ENCODE measurements around the gene SDHC.
"Not testable (repeated sequence)": the region's sequence is repeated elsewhere in the genome, so short reads cannot be mapped to it uniquely, and the experiment has no call there.

SDHC gene

DNA sequence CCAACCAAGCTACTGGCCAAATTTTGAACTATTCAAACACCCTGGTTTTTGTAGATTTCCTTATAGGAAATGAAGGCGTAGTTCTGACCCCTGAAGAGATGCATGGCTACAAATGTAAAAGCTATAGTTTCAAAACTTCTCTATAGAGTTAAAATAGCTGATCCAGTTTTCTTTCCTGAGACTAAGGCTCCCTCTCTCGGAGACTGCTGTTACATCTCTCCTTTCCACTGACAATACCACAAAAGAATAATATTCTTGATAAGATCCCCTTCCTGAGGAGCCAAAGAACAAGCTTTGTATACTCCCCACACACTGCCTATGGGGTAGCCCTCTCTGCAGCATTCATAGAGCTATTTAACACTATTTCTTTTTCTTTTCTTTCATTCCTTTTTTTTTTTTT lies 60.2 kb downstream of the SDHC start:
- H3K27ac ChIP-seq: no peak overlapping the region
- no peak overlapping the region for H3K4me3 ChIP-seq

DNA sequence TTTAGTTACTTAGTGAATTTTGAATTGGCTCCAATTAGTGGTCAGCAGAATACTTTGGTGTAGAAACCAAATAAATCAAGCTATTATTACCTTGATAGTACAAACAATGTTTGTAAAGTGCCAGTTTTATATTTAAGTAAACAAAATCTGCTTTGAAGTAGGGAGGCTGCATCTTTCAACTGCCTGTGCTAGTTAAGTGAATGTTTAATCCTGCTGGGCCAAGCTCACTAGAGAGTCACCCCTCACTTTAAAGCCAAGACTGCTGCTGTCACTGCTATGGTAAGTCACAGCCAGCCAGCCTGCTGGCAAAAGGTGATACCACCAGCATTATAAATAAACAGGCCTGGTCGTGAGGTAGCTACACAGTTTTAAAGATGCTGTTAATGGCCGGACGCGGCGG lies 63.8 kb downstream of the SDHC start:
- no peaks in the 10 kb centered on the region for H3K27me3 ChIP-seq
- H3K9ac ChIP-seq: no peak overlapping the region
- no peak overlapping the region for H3K4me2 ChIP-seq
- no peak overlapping the region for H3K4me3 ChIP-seq
- H3K36me3 ChIP-seq: no peaks in the 10 kb centered on the region
- H4K20me1 ChIP-seq: no peaks in the 10 kb centered on the region
- H3K27ac ChIP-seq: no peak overlapping the region
- no peaks in the 10 kb centered on the region for H3K9me3 ChIP-seq
- peaks cover 20% of the 10 kb centered on the region for H3K4me1 ChIP-seq
- no peak for TF ChIP-seq Cebpa-rat (IDR thresholded peaks at IDR 0.05)

More for the DNA sequence above, 60.2 kb downstream of the SDHC start:
- no peak for TF ChIP-seq Cebpa-rat (IDR thresholded peaks at IDR 0.05)
- H3K9me3 ChIP-seq: no peaks in the 10 kb centered on the region
- H3K4me2 ChIP-seq: no peak overlapping the region
- H3K27me3 ChIP-seq: no peaks in the 10 kb centered on the region
- no peaks in the 10 kb centered on the region for H4K20me1 ChIP-seq
- no peaks in the 10 kb centered on the region for H3K36me3 ChIP-seq
- peaks cover 6% of the 10 kb centered on the region; the same call in 1 of the 2 replicates for H3K4me1 ChIP-seq
- H3K9ac ChIP-seq: no peak overlapping the region

DNA sequence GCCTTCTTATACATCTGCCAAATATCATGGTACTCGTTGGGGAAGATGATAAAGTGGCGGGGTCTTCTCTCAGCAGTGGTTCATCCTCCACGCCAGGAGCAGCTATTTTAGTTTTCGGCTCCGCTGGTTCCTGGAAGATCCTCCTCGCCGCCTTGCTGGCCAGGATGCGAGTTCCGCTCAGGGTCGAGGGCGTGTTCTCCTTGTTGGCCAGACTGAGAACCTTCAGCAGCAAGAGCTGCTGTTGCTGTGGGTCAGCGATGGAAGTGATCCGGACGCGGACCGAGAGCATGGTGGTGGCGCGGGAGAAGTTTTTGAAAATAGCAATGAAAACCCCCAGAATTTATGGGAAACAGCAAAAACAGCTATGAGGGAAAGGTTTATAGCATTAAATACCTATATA lies 64.9 kb downstream of the SDHC start:
- H4K20me1 ChIP-seq: no peaks in the 10 kb centered on the region
- no peaks in the 10 kb centered on the region for H3K9me3 ChIP-seq
- no peaks in the 10 kb centered on the region for H3K27me3 ChIP-seq
- H3K4me1 ChIP-seq: peaks cover 16% of the 10 kb centered on the region
- H3K36me3 ChIP-seq: no peaks in the 10 kb centered on the region
- TF ChIP-seq Cebpa-rat (IDR thresholded peaks at IDR 0.05): no peak
- no peak overlapping the region for H3K27ac ChIP-seq
- H3K4me2 ChIP-seq: no peak overlapping the region
- H3K9ac ChIP-seq: no peak overlapping the region
- no peak overlapping the region for H3K4me3 ChIP-seq

DNA sequence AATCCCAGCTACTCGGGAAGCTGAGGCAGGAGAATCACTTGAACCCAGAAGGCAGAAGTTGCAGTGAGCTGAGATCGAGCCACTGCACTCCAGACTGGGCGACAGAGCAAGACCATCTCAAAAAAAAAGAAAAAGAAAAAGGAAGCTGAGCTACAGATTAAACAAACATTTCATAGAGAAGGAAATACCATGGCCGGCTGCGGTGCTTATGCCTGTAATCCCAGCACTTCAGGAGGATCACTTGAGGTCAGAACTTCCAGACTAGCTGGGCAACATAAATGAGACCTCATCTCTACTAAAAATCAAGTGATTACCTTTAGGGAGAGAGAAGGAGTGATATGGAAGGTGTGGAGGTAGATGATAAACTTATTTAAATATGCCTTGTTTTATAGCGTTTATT lies 67.5 kb downstream of the SDHC start:
- no peak overlapping the region for H3K4me2 ChIP-seq
- H3K9me3 ChIP-seq: no peaks in the 10 kb centered on the region
- no peak for TF ChIP-seq Cebpa-rat (IDR thresholded peaks at IDR 0.05)
- H3K4me1 ChIP-seq: peaks cover 14% of the 10 kb centered on the region
- no peak overlapping the region for H3K9ac ChIP-seq
- H4K20me1 ChIP-seq: no peaks in the 10 kb centered on the region
- no peaks in the 10 kb centered on the region for H3K36me3 ChIP-seq
- H3K27ac ChIP-seq: no peak overlapping the region
- H3K27me3 ChIP-seq: no peaks in the 10 kb centered on the region
- no peak overlapping the region for H3K4me3 ChIP-seq

DNA sequence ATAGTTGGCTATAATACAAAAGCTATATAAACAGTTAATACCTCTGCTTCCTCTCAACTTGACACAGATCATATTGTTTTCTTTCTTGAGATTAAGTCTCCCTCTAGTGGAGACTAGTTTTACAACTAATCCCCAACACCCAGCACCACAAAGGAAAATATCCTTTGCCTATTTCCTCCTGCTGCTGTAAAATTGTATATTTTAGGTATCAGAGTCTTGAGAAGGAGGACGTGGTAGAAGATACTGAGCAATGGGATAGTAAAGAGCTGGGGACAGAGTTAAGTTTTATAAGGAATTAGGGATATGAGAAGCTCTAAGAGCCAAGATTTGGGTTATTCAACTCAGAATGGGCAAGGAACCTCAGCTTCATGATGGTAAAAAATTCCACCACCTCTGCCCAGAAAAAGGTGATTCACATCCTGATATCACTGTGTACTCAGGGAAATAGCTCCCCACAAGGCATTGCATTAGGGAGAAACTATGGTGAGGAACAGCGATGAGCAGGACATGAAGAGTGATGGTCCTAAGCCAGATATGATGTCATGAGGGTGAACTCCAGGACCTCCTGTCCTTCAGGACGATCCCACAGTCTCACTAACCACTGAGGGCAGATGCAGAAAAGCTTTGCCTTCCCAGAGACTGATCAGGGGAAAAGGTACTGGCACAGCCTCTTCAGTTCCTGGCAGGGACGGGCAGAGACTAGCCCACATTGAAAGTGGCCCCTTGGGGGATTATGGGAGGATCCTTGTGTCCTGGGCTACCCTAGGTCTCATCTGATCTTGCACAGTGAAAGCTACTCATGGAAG lies 68.2 kb downstream of the SDHC start:
- H3K4me1 ChIP-seq: peaks cover 14% of the 10 kb centered on the region
- no peaks in the 10 kb centered on the region for H3K27me3 ChIP-seq
- no peak overlapping the region for H3K9ac ChIP-seq
- no peak for TF ChIP-seq Cebpa-rat (IDR thresholded peaks at IDR 0.05)
- H3K9me3 ChIP-seq: no peaks in the 10 kb centered on the region
- no peak overlapping the region for H3K4me2 ChIP-seq
- H4K20me1 ChIP-seq: no peaks in the 10 kb centered on the region
- H3K36me3 ChIP-seq: no peaks in the 10 kb centered on the region
- no peak overlapping the region for H3K27ac ChIP-seq
- H3K4me3 ChIP-seq: no peak overlapping the region

DNA sequence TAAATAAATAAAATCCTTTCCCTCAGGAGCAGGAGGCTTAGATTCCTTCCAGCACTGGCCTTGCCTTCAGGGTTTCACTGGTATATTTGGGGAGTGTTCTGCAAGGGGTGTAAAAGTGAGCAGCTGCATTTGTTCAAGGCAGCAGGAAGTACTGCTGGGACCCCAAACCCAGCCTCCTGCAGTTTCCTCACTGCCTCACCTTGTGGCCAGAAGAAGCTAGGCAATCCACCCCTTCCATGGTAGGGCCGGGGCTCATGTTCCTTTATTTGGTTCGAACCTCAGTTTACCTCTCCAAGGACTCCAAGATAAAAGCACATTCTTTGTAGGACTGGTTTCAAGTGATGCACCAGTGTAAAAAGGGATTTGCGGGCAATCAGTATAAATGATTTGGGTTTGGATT lies 74.5 kb downstream of the SDHC start:
- Histone ChIP-seq H4K20me1 (no peaks in the 10 kb centered on the region), H3K4me3 (no peak overlapping the region), H3K27ac (no peak overlapping the region), H3K4me2 (no peak overlapping the region), H3K27me3 (no peaks in the 10 kb centered on the region), H3K9me3 (no peaks in the 10 kb centered on the region), H3K36me3 (no peaks in the 10 kb centered on the region), H3K4me1 (peaks cover 17% of the 10 kb centered on the region), H3K9ac (no peak overlapping the region)
- no peak for TF ChIP-seq Cebpa-rat (IDR thresholded peaks at IDR 0.05)

DNA sequence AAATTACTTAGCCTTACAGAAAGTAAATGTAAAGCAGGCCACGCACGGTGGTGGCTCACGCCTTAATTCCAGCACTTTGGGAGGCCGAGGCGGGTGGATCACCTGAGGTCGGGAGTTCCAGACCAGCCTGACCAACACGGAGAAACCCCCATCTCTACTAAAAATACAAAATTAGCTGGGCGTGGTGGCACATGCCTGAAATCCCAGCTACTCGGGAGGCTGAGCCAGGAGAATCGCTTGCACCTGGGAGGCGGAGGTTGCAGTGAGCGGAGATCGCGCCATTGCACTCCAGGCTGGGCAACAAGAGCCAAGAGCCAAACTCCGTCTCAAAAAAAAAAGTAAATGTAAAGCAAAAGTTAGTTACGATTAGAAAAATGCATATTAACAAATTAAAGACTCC lies 75.0 kb downstream of the SDHC start:
- Histone ChIP-seq H3K4me2 (peak overlapping the region; percentile 79), H3K4me1 (peaks cover 17% of the 10 kb centered on the region), H3K4me3 (peak overlapping the region; percentile 80), H3K27ac (peak overlapping the region; percentile 75; the same call in 1 of the 2 replicates)
- H3K9me3 ChIP-seq, H3K36me3 ChIP-seq, H4K20me1 ChIP-seq, H3K9ac ChIP-seq, H3K27me3 ChIP-seq: not testable (repeated sequence)

DNA sequence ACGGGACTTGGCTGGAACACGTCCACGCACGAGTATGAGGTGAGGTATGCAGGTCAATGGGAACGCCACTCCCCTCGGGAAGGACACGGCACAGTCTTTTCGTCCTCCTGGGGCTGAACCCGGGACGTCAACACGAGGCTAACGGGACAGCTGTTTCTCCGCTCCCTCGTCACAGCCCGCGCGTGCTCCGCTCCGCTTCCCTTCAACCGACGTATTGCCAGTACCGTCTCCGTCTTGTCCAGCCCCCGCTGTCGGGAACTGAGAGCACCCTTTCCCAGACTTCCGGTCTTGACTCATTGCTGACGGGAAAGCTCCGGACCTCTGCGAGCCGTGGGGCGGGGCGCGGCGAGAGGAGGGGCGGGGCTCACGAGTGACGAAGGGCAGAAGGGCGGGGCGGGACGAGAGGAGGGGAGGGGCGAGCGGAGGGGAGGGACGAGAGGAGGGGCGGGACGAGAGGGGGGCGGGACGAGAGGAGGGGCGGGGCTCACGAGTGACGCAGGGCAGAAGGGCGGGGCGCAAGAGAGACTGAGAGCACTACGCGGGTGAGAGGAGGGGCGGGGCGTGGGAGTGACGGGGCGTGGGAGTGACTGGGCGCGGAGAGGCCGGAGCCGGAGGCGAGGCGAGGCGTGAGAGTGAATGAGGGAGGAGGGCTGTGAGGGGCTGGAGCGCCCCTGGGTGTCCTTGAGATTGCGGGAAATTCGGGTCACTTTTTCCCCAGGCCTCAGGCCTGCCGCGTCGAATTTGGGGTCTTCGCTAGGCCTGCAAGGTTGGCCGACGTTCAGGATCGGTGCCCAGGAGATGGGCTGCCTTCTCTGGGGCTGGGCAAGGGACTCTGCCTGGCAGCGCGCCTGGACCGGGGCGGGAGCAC lies 75.7 kb downstream of the SDHC start:
- Histone ChIP-seq H4K20me1 (no peaks in the 10 kb centered on the region), H3K27ac (peak overlapping the region; percentile 75), H3K36me3 (no peaks in the 10 kb centered on the region), H3K9me3 (no peaks in the 10 kb centered on the region), H3K4me2 (peak overlapping the region; percentile 91), H3K4me3 (peak overlapping the region; percentile 80), H3K9ac (peak overlapping the region; percentile 84), H3K27me3 (no peaks in the 10 kb centered on the region), H3K4me1 (peaks cover 17% of the 10 kb centered on the region)
- no peak for TF ChIP-seq Cebpa-rat (IDR thresholded peaks at IDR 0.05)

DNA sequence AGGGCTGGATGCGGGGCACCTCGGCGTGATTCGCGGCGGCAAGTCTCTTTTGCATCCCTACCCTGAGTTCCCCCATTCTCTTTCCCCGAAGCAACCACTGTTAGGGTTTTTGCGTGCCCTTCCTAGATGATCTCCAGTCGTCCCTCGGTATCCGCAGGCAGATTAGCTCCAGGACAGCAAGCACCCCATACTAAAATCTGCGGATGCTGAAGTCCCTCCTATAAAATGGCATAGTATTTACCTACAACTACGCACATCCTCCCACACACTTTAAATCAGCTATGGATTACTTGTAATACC lies 76.3 kb downstream of the SDHC start:
- H3K27ac ChIP-seq: peak overlapping the region; percentile 64
- peak overlapping the region; percentile 84 for H3K9ac ChIP-seq
- no peaks in the 10 kb centered on the region for H3K36me3 ChIP-seq
- no peaks in the 10 kb centered on the region for H3K9me3 ChIP-seq
- H4K20me1 ChIP-seq: no peaks in the 10 kb centered on the region
- H3K27me3 ChIP-seq: no peaks in the 10 kb centered on the region
- H3K4me1 ChIP-seq: peaks cover 17% of the 10 kb centered on the region
- peak overlapping the region; percentile 91 for H3K4me2 ChIP-seq
- peak overlapping the region; percentile 80 for H3K4me3 ChIP-seq
- TF ChIP-seq Cebpa-rat (IDR thresholded peaks at IDR 0.05): no peak

DNA sequence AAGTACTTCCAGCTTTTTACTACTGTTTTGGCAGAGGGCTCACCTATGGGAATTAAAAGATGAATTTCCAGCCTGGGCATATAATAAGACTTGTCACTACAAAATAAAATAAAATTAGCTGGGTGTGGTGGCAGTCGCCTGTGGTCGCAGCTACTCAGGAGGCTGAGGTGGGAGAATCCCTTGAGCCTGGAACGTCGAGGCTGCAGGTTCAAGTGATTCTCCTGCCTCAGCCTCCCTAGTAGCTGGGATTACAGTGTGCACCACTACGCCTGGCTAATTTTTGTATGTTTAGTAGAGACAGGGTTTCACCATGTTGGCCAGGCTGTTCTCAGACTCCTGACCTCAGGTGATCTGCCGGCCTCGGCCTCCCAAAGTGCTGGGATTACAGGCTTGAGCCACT lies 77.0 kb downstream of the SDHC start:
- not testable (repeated sequence) for H3K9ac ChIP-seq, H3K4me3 ChIP-seq, H3K36me3 ChIP-seq, H3K27ac ChIP-seq, H3K27me3 ChIP-seq, H4K20me1 ChIP-seq, H3K9me3 ChIP-seq
- Histone ChIP-seq H3K4me1 (peaks cover 17% of the 10 kb centered on the region), H3K4me2 (peak overlapping the region; percentile 91)

Measured in BLaER1 (cell line).